Measurements from ENCODE around the gene MCCC1. TPM values are rescaled to one million over a fixed set of nuclear protein-coding genes. Genes with fewer than 3 reads are reported as not detected.
"Not testable (repeated sequence)": the region's sequence is repeated elsewhere in the genome, so short reads cannot be mapped to it uniquely, and the experiment has no call there.

MCCC1 gene
- total RNA-seq, 2 experiments from 2014 or later, result 24.0 to 25.1 TPM

DNA sequence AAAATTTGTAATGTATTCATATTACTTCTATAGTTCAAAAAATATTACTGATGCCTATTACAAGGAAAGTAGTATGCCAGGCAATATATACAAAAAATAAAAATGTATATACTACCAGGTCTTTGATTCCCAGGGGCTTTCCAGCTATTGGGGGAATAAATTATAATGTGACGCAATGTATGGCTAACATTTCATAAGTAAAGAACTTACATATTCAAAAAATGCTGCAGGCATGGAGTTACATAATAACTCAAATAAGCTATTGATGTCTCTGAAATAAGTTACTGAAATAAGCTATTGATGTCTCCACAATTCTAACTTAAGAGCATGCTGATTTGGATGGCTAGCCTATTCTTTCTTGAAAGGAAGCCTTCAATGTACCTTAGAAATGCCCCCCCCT lies 30.2 kb downstream of the MCCC1 start:
- Mint-ChIP-seq H3K36me3 (ENCODE audit: low read depth) (peaks cover 42% of the 10 kb centered on the region), H3K27ac (no peak overlapping the region), H3K4me1 (peaks cover 2% of the 10 kb centered on the region), H3K27me3 (no peaks in the 10 kb centered on the region), H3K4me3 (no peak overlapping the region), H3K9me3 (peaks cover 3% of the 10 kb centered on the region)
- DNase-seq, result no peak
- ChIA-PET POLR2A (no interaction called here), CTCF (interaction anchor here (0.6 kb wide), 2 partner anchors 158 to 1202 kb away, joined by 3 to 4 read pairs; no protein-coding TSS in a partner anchor)

DNA sequence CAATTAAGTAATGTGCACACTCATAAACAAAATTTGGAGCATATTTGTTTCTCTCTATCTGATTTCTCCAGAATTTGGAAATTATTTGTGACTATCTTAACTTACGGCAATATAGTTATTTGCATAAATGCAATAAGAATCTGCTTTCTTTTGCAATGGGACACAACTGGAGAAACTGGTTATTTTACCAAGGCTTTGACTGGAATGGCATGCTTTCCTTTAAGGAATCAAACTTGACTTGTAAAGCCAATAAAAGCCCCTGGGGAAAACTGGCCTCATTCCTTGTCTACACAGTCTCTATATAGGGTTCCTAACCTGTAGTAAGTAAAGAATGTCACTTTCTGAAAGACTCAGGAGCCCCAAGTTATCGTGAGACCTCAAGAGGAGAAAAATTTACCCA lies 32.4 kb downstream of the MCCC1 start:
- CTCF ChIA-PET, result not testable (repeated sequence)

DNA sequence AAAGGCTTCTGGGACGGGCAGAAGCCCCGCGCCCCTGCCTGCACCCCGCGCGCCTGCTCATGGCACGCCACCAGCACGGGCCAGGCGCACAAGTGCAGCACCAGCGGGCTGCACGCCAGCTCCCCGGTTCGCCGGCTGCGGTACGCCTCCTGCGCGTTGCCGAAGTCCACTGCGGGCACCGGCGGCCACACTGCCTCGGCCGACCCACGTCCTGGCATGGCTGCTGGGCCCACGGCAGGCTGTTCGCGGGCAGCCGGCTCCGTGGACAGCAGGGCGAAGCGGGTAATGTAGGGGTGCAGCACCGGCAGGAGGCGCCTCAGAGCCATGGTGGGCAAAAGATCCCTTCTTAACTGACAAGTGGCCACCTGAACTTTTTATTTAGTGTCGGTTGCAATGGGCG lies 34.8 kb downstream of the MCCC1 start:
- H3K27me3 Mint-ChIP-seq, result no peaks in the 10 kb centered on the region
- CTCF ChIA-PET, result interaction anchor here (1.4 kb wide), 1 partner anchor 10 kb away, joined by 4 read pairs; no protein-coding TSS in a partner anchor

More for the DNA sequence above, 32.4 kb downstream of the MCCC1 start:
- H3K4me1 Mint-ChIP-seq, H3K27me3 Mint-ChIP-seq, POLR2A ChIA-PET, H3K9me3 Mint-ChIP-seq, H3K27ac Mint-ChIP-seq, H3K4me3 Mint-ChIP-seq, DNase-seq: not testable (repeated sequence)
- H3K36me3 Mint-ChIP-seq (ENCODE audit: low read depth), result peaks cover 34% of the 10 kb centered on the region

DNA sequence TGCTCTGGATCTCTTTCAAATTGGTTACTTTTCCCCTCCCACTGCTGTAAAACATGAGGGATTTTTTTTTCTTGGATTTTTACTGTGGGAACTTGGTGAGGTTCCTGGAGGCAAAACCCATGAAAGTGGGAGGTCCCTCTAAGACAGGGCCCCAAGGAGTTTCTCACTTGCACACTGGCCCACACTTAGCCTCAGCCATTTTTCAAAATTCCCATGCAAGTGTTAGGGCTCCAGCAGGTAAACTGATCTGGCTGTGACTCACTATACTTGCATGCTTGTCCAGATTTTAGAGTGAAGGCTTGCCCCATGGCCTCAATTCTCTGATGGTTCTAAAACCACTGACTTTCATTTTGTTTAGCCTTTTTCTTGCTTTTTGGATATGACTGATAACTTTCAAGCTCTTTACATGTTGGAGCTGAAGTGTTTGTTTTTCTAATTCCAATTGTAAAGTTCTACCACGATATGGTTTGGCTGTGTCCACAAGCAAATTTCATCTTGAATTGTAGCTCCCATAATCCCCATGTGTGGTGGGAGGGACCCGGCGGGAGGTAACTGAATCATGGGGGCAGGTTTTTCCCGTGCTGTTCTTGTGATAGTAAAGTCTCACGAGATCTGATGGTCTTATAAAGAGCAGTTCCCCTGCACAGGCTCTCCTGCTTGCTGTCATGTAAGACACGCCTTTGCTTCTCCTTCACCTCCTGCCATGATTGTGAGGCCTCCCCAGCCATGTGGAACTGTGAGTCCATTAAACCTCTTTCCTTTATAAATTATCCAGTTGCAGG lies 37.7 kb downstream of the MCCC1 start:
- Mint-ChIP-seq H3K27me3 (no peaks in the 10 kb centered on the region), H3K4me1 (no peaks in the 10 kb centered on the region), H3K9me3 (no peaks in the 10 kb centered on the region), H3K36me3 (ENCODE audit: low read depth) (peaks cover 15% of the 10 kb centered on the region), H3K4me3 (no peak overlapping the region), H3K27ac (no peak overlapping the region)
- no peak for DNase-seq
- POLR2A ChIA-PET, result no interaction called here
- CTCF ChIA-PET, result no interaction called here

More for the DNA sequence above, 34.8 kb downstream of the MCCC1 start:
- POLR2A ChIA-PET, result no interaction called here
- Mint-ChIP-seq H3K4me3 (no peak overlapping the region), H3K27ac (peak overlapping the region; percentile 11), H3K36me3 (ENCODE audit: low read depth) (peaks cover 26% of the 10 kb centered on the region), H3K4me1 (no peaks in the 10 kb centered on the region), H3K9me3 (peaks cover 3% of the 10 kb centered on the region)
- no peak for DNase-seq

DNA sequence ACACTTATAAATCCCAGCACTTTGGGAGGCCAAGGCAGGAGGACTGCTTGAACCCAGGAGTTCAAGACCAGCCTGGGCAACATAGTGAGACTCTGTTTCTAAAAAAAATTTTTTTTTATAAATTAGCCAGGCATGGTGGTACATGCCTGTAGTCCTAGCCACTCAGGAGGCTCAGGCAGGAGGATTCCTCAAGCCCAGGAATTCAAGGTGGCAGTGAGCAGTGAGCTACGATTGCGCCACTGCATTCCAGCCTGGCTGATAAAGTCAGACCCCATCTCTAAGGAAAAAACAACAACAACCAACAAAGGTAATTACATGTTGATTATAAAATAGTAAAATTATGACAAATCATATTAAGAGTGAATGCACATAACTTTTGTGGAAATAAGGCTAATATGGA lies 40.9 kb downstream of the MCCC1 start:
- CTCF ChIA-PET, result no interaction called here
- H3K4me3 Mint-ChIP-seq, result no peak overlapping the region

DNA sequence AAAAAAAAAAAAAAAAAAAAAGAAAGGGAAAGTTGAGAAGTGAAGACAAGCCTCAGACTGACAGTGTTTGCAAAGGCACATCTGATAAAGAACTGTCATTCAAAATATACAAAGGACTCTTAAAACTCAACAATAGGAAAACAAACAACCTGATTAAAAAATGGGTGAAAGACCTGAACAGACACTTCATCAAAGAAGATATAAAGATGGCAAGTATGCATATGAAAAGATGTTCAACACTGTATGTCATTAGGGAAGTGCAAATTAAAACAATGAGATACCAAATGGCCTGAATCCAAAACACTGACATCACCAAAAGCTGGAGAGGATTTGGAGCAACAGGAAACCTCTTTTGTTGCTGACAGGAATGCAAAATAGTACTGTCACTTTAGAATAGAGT lies 48.6 kb downstream of the MCCC1 start:
- DNase-seq, result no peak
- Mint-ChIP-seq H3K36me3 (ENCODE audit: low read depth) (peaks cover 33% of the 10 kb centered on the region), H3K4me1 (peaks cover 10% of the 10 kb centered on the region), H3K4me3 (no peak overlapping the region), H3K27ac (no peak overlapping the region), H3K27me3 (no peaks in the 10 kb centered on the region), H3K9me3 (no peaks in the 10 kb centered on the region)
- CTCF ChIA-PET, result interaction anchor here (0.5 kb wide), 1 partner anchor 14 kb away, joined by 3 read pairs; no protein-coding TSS in a partner anchor
- POLR2A ChIA-PET, result no interaction called here

More for the DNA sequence above, 40.9 kb downstream of the MCCC1 start:
- Mint-ChIP-seq H3K27me3 (no peaks in the 10 kb centered on the region), H3K4me1 (no peaks in the 10 kb centered on the region), H3K27ac (no peak overlapping the region), H3K36me3 (ENCODE audit: low read depth) (peaks cover 3% of the 10 kb centered on the region), H3K9me3 (no peaks in the 10 kb centered on the region)
- POLR2A ChIA-PET, result no interaction called here
- DNase-seq, result no peak

DNA sequence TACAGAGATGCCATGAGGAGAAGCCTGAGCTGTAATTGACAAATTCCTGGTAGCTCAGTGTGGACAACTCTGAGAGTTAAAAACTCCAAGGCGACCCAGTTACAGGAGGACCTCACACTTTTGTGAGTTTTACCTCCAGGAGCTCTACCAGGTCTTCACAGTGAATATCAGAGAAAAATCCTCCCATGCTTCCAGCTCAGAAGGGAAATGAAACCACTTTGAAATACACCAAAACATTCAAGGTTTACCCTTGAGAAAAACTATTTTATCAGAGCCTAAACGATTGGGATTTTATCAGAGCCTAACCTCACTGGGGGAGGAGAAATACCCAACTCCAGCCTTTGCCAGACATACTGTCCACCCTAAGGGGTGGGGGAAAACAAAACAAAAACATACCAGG lies 52.4 kb downstream of the MCCC1 start:
- Mint-ChIP-seq H3K27me3 (no peaks in the 10 kb centered on the region), H3K4me3 (no peak overlapping the region), H3K9me3 (no peaks in the 10 kb centered on the region), H3K27ac (no peak overlapping the region), H3K4me1 (peaks cover 19% of the 10 kb centered on the region), H3K36me3 (ENCODE audit: low read depth) (peaks cover 54% of the 10 kb centered on the region)
- POLR2A ChIA-PET, result no interaction called here
- DNase-seq, result no peak
- CTCF ChIA-PET, result interaction anchor here (0.5 to 1.6 kb wide), 2 partner anchors 10 to 59 kb away, joined by 3 to 4 read pairs; no protein-coding TSS in a partner anchor

DNA sequence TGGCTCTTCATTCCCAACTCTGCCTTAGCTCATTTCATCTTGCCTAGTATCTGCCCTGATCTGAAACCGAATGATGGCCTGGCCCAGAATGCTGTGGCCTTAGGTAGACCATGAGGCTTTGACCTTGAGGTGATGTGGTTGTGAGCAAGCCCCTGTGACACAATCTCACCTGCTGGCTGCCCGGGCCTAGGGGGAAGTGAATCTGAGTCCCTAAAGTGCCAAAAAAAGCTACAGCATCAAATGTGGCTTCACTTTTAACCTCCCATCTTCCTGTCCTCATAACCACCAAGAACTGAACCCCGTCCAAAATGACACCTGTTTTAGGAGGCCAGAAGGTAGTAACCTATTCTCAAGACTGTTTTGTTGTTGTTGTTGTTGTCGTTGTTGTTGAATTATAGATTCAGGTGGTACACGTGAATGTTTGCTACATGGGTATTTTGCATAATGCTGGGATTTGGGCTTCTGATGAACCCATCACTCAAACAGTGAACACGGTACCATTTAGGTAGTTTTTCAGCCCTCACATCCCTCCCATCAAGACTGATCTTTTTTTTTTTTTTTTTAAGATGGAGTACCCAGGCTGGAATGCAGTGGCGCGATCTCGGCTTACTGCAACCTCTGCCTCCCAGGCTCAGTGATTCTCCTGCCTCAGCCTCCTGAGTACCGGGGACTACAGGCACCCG lies 54.6 kb downstream of the MCCC1 start:
- H3K4me1 Mint-ChIP-seq, result peaks cover 19% of the 10 kb centered on the region
- H3K36me3 Mint-ChIP-seq (ENCODE audit: low read depth), result peaks cover 43% of the 10 kb centered on the region
- POLR2A ChIA-PET, result no interaction called here
- no peaks in the 10 kb centered on the region for H3K9me3 Mint-ChIP-seq
- no peak for DNase-seq
- no peak overlapping the region for H3K27ac Mint-ChIP-seq
- CTCF ChIA-PET, result interaction anchor here (0.7 kb wide), 1 partner anchor 10 kb away, joined by 3 read pairs; no protein-coding TSS in a partner anchor
- no peak overlapping the region for H3K4me3 Mint-ChIP-seq
- H3K27me3 Mint-ChIP-seq, result no peaks in the 10 kb centered on the region

DNA sequence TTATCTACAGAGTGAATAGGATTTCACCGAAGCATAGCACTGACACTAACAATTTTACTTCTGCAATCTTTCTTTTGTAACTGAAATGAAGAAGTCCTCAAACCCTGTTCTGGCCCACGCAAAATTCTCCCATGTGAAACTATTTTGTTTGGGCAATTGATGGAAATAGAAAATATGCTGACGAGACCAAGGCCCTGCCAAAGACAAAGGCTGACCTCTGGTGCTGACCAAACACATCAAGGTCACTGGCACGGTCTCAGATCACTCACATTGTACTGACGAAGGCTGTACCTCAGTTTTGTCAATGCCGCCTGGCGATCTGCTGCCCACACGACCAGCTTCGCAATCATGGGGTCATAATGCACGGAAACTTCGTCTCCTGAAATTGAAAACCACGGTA lies 60.5 kb downstream of the MCCC1 start:
- Mint-ChIP-seq H3K27me3 (no peaks in the 10 kb centered on the region), H3K4me1 (no peaks in the 10 kb centered on the region), H3K27ac (no peak overlapping the region), H3K9me3 (no peaks in the 10 kb centered on the region), H3K4me3 (no peak overlapping the region), H3K36me3 (ENCODE audit: low read depth) (peaks cover 45% of the 10 kb centered on the region)
- CTCF ChIA-PET, result no interaction called here
- POLR2A ChIA-PET, result no interaction called here
- DNase-seq, result no peak

DNA sequence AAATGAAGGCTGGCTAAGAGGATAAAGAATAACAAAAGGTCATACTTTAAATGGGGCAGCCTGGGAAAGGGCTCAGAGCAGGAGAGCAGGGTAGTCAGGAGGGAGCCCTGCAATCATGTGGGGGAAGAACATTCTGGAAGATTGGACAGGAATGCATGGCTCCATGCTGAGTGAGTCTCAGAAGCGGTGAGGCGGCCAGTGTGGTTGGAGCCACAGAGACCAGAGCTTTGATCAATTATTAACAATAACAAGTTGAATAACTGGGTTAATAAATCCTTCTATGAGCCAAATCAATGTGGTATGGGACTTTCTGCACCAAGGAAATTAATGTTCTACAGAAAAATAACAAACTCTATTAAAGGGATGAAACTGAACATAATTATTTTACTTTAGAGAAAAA lies 61.1 kb downstream of the MCCC1 start:
- POLR2A ChIA-PET, result no interaction called here
- H3K27ac Mint-ChIP-seq, result no peak overlapping the region
- DNase-seq, result no peak
- peaks cover 40% of the 10 kb centered on the region for H3K36me3 Mint-ChIP-seq (ENCODE audit: low read depth)
- no peak overlapping the region for H3K4me3 Mint-ChIP-seq
- H3K4me1 Mint-ChIP-seq, result no peaks in the 10 kb centered on the region
- no peaks in the 10 kb centered on the region for H3K9me3 Mint-ChIP-seq
- no peaks in the 10 kb centered on the region for H3K27me3 Mint-ChIP-seq
- CTCF ChIA-PET, result no interaction called here

DNA sequence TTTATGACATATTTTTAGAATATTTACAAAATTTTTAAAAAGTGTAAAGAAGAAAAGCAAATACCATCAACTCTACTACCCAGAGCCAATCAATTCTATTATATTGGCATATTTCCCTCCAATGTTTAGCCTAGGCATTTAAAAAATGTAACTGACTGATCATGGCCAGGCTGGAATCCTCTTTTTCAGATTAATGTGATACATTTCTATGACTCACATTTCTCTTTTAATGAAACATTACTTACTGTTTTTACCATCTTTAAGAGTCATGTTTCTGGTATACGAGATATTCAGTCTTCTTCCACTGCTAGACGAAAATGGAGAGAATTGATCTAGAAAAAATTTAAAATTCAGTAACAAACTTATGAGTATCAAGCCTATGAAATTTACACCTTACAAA lies 65.5 kb downstream of the MCCC1 start:
- no peak overlapping the region for H3K27ac Mint-ChIP-seq
- ChIA-PET POLR2A (no interaction called here), CTCF (no interaction called here)
- no peak overlapping the region for H3K4me3 Mint-ChIP-seq
- no peaks in the 10 kb centered on the region for H3K4me1 Mint-ChIP-seq
- H3K36me3 Mint-ChIP-seq (ENCODE audit: low read depth), result peaks cover 39% of the 10 kb centered on the region
- H3K9me3 Mint-ChIP-seq, result no peaks in the 10 kb centered on the region
- H3K27me3 Mint-ChIP-seq, result no peaks in the 10 kb centered on the region
- DNase-seq, result no peak

DNA sequence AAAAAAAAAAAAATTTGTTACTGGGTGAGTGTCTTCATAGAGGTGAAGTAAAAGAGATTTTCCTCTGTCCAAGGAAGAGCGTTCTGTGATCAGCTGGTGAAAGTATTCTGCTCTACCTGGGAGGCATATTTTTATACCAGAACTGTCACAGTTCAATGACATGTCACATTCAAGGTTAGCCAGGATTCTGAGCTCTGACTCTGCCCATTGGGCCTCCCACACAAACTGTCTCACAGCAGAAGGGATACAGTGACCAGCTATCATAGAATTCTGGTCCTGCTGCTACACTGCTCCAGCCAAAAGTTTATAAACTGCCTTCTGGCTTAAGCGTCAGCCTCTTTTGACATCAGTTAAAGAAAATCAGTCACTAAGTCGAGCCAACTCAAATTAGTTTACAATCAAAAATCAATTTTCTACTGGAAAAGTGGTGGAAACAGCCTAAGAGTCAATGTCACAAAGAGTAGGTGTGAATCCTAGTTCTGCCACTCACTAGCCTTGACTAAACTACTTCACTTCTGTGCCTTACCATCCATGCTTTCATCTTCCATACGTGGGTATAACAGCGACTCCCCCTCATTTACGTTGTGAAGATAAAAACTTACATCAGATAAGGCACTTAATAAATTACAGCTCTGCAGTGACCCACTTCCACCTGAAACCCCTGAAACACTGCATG lies 66.3 kb downstream of the MCCC1 start:
- Mint-ChIP-seq H3K4me3 (no peak overlapping the region), H3K9me3 (no peaks in the 10 kb centered on the region), H3K4me1 (no peaks in the 10 kb centered on the region), H3K27ac (no peak overlapping the region), H3K36me3 (ENCODE audit: low read depth) (peaks cover 43% of the 10 kb centered on the region), H3K27me3 (no peaks in the 10 kb centered on the region)
- CTCF ChIA-PET, result interaction anchor here (0.6 to 0.7 kb wide), 4 partner anchors 16 to 239 kb away, joined by 3 to 6 read pairs (median 3); no protein-coding TSS in a partner anchor
- no peak for DNase-seq
- POLR2A ChIA-PET, result no interaction called here

DNA sequence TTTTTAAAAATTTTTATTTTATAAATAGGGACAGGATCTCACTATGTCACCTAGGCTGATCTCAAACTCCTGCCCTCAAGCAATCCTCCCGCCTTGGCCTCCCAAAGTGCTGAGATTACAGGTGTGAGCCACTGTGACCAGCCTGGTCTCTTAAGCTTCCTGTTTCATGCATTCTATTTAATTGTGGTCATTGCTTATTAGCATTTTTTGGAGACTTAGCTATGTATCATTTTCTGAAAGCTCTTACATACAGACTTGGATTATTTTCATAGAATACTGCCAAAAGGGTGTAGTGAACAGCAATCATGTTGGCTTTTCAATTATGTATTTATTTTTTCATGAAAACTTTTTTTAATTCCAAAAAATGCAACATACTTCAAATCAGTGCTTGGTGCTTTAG lies 67.5 kb downstream of the MCCC1 start:
- no peak overlapping the region for H3K4me3 Mint-ChIP-seq
- H3K36me3 Mint-ChIP-seq (ENCODE audit: low read depth), result peaks cover 36% of the 10 kb centered on the region
- H3K27ac Mint-ChIP-seq, result no peak overlapping the region
- no peak for DNase-seq
- H3K27me3 Mint-ChIP-seq, result no peaks in the 10 kb centered on the region
- H3K9me3 Mint-ChIP-seq, result no peaks in the 10 kb centered on the region
- ChIA-PET CTCF (no interaction called here), POLR2A (no interaction called here)
- no peaks in the 10 kb centered on the region for H3K4me1 Mint-ChIP-seq
